Keratinocyte (primary cell): ENCODE results near the gene TRAPPC2L.

Experiments
- CTCF ChIP-seq, 3 experiments: IDR thresholded peaks in 1 of 3; conservative IDR thresholded peaks in 1 of 3; optimal IDR thresholded peaks in 1 of 3; 2 replicates in 2 of 3; 3 replicates in 1 of 3; pipeline versions ENCODE3 to v1.5.1; 2011; ENCODE audit warnings: low read length in 3 of 3, mild to moderate bottlenecking in 3 of 3, moderate library complexity in 2 of 3, control low read depth in 1 of 3, inconsistent platforms in 1 of 3; ENCODE audit not compliant: insufficient read depth in 2 of 3; ENCODE audit errors: extremely low read depth in 1 of 3
- EZH2 ChIP-seq: IDR thresholded peaks from one replicate; pipeline ENCODE4 v1.6.1; 2012; ENCODE audit warnings: inconsistent platforms, mild to moderate bottlenecking, low read length, moderate library complexity

GRCh38 chr16:88810912-88811768 is 45.8 kb upstream of the TRAPPC2L start:
- TF ChIP-seq CTCF (optimal IDR thresholded peaks at IDR 0.05 in 1 of 3, IDR thresholded peaks at IDR 0.05 in 1 of 3, conservative IDR thresholded peaks at IDR 0.05 in 1 of 3; ENCODE audit: extremely low read depth in 1 of 3, insufficient read depth in 2 of 3, low read length in 3 of 3) (no peak), EZH2 (no peak)
